Endothelial cell of umbilical vein (primary cell): ENCODE measurements around the gene JAZF1.

Experiments
- EZH2 ChIP-seq: IDR thresholded peaks from 2 replicates; pipeline ENCODE4 v1.6.1; 2012; ENCODE audit warnings: borderline replicate concordance, low read depth, mild to moderate bottlenecking, moderate library complexity, low read length, inconsistent platforms; ENCODE audit not compliant: severe bottlenecking
- MYC ChIP-seq: IDR thresholded peaks from one replicate; pipeline ENCODE4 v1.6.1; 2011; ENCODE audit warnings: mild to moderate bottlenecking, low read depth, low read length
- POLR2A ChIP-seq: IDR thresholded peaks from 2 replicates; pipeline ENCODE4 v1.6.1; 2012; ENCODE audit warnings: low read depth, mild to moderate bottlenecking, control low read depth, low read length
- POLR2AphosphoS5 ChIP-seq: IDR thresholded peaks from 2 replicates; pipeline ENCODE4 v1.6.1; 2012; ENCODE audit warnings: low read depth, mild to moderate bottlenecking, control low read depth, low read length, moderate library complexity; ENCODE audit not compliant: insufficient read depth
- TF ChIP-seq, protein P1 (sequence below), 2 donors: IDR thresholded peaks; 1 replicate in 1 of 2; 2 replicates in 1 of 2; pipeline ENCODE4 v1.5.1; 2011; ENCODE audit warnings: low read length in 2 of 2, mild to moderate bottlenecking in 2 of 2, moderate library complexity in 2 of 2, control low read depth in 1 of 2, inconsistent platforms in 1 of 2, low read depth in 1 of 2; ENCODE audit not compliant: insufficient read depth in 1 of 2; ENCODE audit errors: extremely low read depth in 1 of 2

GRCh38 chr7:28107960-28108359, 72.6 kb downstream of the JAZF1 start:
- TF ChIP-seq, protein P1, sequence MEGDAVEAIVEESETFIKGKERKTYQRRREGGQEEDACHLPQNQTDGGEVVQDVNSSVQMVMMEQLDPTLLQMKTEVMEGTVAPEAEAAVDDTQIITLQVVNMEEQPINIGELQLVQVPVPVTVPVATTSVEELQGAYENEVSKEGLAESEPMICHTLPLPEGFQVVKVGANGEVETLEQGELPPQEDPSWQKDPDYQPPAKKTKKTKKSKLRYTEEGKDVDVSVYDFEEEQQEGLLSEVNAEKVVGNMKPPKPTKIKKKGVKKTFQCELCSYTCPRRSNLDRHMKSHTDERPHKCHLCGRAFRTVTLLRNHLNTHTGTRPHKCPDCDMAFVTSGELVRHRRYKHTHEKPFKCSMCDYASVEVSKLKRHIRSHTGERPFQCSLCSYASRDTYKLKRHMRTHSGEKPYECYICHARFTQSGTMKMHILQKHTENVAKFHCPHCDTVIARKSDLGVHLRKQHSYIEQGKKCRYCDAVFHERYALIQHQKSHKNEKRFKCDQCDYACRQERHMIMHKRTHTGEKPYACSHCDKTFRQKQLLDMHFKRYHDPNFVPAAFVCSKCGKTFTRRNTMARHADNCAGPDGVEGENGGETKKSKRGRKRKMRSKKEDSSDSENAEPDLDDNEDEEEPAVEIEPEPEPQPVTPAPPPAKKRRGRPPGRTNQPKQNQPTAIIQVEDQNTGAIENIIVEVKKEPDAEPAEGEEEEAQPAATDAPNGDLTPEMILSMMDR (IDR thresholded peaks at IDR 0.05; ENCODE audit: extremely low read depth in 1 of 2, insufficient read depth in 1 of 2, low read depth in 1 of 2, low read length in 2 of 2) = no peak
- no peak for TF ChIP-seq POLR2AphosphoS5
- no peak for TF ChIP-seq EZH2
- TF ChIP-seq POLR2A = no peak
- TF ChIP-seq MYC = no peak
